ENCODE data around the gene ENTREP3.

Gene ENTREP3

DNA sequence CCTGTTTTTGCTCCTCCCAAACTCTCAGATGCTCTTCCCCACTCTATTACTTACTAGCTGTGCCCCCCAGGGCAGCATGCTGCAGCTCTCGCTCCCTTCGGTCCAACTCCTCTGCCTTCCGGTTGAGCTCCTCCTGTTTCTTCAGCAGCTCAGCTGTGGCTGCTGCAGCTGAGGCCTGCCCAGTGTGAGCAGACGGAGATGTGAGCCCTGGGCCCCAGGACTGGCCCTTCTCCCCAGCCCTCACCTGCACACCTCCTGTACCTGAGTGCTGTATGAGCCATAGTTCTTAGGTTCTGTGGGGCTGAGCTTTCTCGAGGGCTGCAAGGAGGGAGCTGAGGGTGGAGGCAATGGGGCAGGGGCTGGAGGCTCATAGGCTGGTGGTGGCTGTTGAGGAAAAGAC lies 5.0 kb upstream of the ENTREP3 start:
- H3K9me3 ChIP-seq (ENCODE audit: control insufficient read depth, low read length) = no peaks in the 10 kb centered on the region
- H3K27me3 ChIP-seq (replicated peaks; ENCODE audit: control insufficient read depth, insufficient read depth, low read length) = no peaks in the 10 kb centered on the region
- H3K9ac ChIP-seq (ENCODE audit: low read length) = peak overlapping the region; percentile 95
- peaks cover 26% of the 10 kb centered on the region for H3K4me1 ChIP-seq (ENCODE audit: control insufficient read depth, insufficient read depth, low read length)
- no peak overlapping the region for H3K4me3 ChIP-seq (ENCODE audit: low read length)
- no peak for DNase-seq (ENCODE audit: low read depth)
- H3K36me3 ChIP-seq (ENCODE audit: control insufficient read depth, insufficient read depth, low read length, severe bottlenecking) = peaks cover 50% of the 10 kb centered on the region

DNA sequence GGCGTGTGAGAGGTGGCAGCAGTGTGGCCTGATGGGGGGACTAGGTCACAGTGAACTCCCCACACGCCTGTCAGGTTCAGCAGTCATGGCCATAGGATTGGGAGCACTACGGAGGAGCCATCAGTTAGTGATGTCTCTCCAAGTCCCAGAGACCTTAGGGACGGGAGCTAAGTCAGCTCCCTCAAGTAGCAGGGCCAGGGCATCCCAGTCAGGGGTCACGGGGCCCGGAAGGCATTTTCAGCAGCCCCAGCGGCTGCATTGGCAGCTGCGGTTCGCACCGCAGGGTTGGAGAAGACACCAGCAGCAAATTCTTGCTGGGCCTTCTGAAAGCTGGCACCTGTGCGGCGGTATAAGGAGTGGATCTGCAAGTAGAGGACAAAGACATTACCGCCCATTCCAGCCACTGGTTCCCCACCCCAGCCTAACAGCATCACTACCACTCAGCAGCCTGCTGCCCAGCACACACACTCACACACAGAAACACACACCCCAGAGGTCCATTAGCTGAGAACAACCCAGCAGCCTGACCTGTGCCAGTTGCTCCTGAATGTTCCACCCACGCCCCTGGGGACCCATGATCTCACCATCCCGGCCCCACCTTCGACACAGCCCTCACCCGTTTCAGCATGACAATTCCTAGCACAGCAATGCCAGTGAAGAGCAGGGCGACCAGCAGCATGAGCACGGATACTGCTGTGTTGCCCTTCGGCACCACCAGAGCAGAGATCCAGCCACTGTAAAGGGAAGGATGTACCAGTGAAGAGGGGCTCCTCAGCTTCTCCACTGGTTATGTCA lies 972 bp upstream of the ENTREP3 start:
- no peak for DNase-seq (ENCODE audit: low read depth)
- Histone ChIP-seq H3K4me3 (ENCODE audit: low read length) (peak overlapping the region; percentile 88), H3K36me3 (ENCODE audit: control insufficient read depth, insufficient read depth, low read length, severe bottlenecking) (peaks cover 24% of the 10 kb centered on the region), H3K9me3 (ENCODE audit: control insufficient read depth, low read length) (no peaks in the 10 kb centered on the region), H3K9ac (ENCODE audit: low read length) (peak overlapping the region; percentile 92), H3K27me3 (replicated peaks; ENCODE audit: control insufficient read depth, insufficient read depth, low read length) (no peaks in the 10 kb centered on the region), H3K4me1 (ENCODE audit: control insufficient read depth, insufficient read depth, low read length) (peaks cover 38% of the 10 kb centered on the region)

DNA sequence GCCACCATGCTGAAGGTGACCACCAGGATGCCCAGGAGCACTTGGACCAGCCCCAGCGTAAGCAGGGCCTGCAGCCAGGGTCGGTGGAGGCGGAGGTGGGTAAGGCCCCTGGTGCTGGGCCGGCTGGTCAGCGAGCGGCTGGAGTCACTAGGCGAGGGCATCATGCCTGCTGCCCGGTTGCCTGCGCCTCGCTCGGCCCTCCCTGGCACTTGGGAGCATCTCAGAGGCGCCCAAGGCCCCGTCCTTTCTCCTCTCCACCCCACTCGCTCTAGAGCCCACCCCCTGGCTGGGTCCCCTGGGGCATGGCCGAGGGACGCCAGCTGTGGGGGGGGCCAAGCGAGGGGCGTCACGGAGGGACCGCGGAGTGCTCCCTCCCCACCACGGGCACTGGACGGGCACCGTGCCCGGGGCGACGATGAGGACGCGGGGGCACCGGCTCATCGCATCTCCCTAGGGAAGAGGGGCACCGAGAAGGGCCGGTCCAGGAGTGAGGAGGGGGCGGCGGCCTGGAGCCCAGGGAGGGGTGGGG lies 505 bp downstream of the ENTREP3 start:
- H3K4me1 ChIP-seq (ENCODE audit: control insufficient read depth, insufficient read depth, low read length) = peaks cover 32% of the 10 kb centered on the region
- H3K36me3 ChIP-seq (ENCODE audit: control insufficient read depth, insufficient read depth, low read length, severe bottlenecking) = peaks cover 20% of the 10 kb centered on the region
- peak; percentile 58 for DNase-seq (ENCODE audit: low read depth)
- no peaks in the 10 kb centered on the region for H3K27me3 ChIP-seq (replicated peaks; ENCODE audit: control insufficient read depth, insufficient read depth, low read length)
- peak overlapping the region; percentile 92 for H3K9ac ChIP-seq (ENCODE audit: low read length)
- H3K4me3 ChIP-seq (ENCODE audit: low read length) = peak overlapping the region; percentile 88
- no peaks in the 10 kb centered on the region for H3K9me3 ChIP-seq (ENCODE audit: control insufficient read depth, low read length)

DNA sequence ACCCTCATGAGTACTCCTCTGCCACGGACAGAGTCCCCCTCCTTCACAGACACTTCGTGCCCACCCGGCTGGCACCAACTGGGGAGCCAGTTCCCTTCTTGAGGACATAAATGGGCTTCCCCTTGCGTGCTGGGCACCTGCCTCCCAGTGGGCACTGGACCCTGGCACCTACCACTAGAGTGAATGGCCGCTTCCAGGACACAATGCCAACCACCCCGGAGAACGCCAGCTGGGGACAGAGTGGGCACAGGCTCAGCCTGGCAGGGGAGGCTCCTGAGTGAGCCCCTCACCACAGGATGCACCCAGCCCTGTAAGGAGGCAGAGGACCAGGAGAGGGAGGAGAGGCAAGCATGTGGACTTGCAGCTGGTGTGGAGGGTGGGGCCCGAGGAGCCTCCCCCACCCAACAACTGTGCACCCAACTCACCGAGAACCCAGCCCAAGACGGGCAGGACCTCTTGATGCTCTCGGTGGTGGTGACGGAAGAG lies 1.0 kb downstream of the ENTREP3 start:
- H3K36me3 ChIP-seq (ENCODE audit: control insufficient read depth, insufficient read depth, low read length, severe bottlenecking) = peaks cover 20% of the 10 kb centered on the region
- H3K4me3 ChIP-seq (ENCODE audit: low read length) = peak overlapping the region; percentile 88
- peaks cover 32% of the 10 kb centered on the region for H3K4me1 ChIP-seq (ENCODE audit: control insufficient read depth, insufficient read depth, low read length)
- peak overlapping the region; percentile 92 for H3K9ac ChIP-seq (ENCODE audit: low read length)
- H3K27me3 ChIP-seq (replicated peaks; ENCODE audit: control insufficient read depth, insufficient read depth, low read length) = no peaks in the 10 kb centered on the region
- no peak for DNase-seq (ENCODE audit: low read depth)
- H3K9me3 ChIP-seq (ENCODE audit: control insufficient read depth, low read length) = no peaks in the 10 kb centered on the region

DNA sequence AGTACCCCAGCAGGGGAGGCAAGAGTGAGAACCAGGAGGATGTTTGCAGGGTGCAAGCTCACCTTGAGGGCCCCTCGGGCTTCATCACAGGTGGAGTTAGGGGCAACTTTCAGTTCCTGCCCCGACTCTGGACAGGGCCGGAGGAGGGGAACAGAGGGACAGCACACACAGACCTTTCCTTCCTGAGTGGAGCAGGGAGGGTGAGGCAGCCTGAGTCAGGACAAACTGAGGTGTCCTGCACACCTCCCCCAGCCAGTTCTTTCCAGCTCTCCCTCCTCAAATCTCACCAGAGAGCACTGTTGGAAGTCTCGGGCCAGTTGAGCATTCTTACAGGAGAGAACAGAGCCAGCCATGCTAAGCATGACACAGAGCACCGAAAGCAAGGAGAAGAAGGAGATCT lies 1.5 kb downstream of the ENTREP3 start:
- Histone ChIP-seq H3K9ac (ENCODE audit: low read length) (peak overlapping the region; percentile 92), H3K27me3 (replicated peaks; ENCODE audit: control insufficient read depth, insufficient read depth, low read length) (no peaks in the 10 kb centered on the region), H3K9me3 (ENCODE audit: control insufficient read depth, low read length) (no peaks in the 10 kb centered on the region), H3K4me3 (ENCODE audit: low read length) (peak overlapping the region; percentile 88), H3K4me1 (ENCODE audit: control insufficient read depth, insufficient read depth, low read length) (peaks cover 32% of the 10 kb centered on the region), H3K36me3 (ENCODE audit: control insufficient read depth, insufficient read depth, low read length, severe bottlenecking) (peaks cover 21% of the 10 kb centered on the region)
- peak; percentile 21 for DNase-seq (ENCODE audit: low read depth)

DNA sequence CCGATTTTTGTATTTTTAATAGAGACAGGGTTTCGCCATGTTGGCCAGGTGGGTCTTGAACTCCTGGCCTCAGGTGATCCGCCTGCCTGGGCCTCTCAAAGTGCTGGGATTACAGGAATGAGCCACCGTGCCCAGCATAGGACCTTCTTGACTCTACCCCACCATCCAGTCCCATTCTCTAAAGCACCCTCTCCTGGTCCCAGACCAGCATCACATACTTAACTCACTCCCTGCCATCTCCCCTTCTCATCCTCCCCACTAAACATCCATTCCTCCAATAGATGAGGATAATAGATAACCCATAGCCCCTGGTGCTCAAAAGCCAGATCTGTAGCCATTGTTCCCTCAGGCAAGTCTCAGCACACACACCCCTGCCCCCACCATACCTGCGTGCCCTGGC lies 2.1 kb downstream of the ENTREP3 start:
- H3K27me3 ChIP-seq (replicated peaks; ENCODE audit: control insufficient read depth, insufficient read depth, low read length) = no peaks in the 10 kb centered on the region
- H3K4me3 ChIP-seq (ENCODE audit: low read length) = peak overlapping the region; percentile 88
- peaks cover 21% of the 10 kb centered on the region for H3K36me3 ChIP-seq (ENCODE audit: control insufficient read depth, insufficient read depth, low read length, severe bottlenecking)
- H3K4me1 ChIP-seq (ENCODE audit: control insufficient read depth, insufficient read depth, low read length) = peaks cover 32% of the 10 kb centered on the region
- H3K9me3 ChIP-seq (ENCODE audit: control insufficient read depth, low read length) = no peaks in the 10 kb centered on the region
- DNase-seq (ENCODE audit: low read depth) = no peak
- peak overlapping the region; percentile 92 for H3K9ac ChIP-seq (ENCODE audit: low read length)

DNA sequence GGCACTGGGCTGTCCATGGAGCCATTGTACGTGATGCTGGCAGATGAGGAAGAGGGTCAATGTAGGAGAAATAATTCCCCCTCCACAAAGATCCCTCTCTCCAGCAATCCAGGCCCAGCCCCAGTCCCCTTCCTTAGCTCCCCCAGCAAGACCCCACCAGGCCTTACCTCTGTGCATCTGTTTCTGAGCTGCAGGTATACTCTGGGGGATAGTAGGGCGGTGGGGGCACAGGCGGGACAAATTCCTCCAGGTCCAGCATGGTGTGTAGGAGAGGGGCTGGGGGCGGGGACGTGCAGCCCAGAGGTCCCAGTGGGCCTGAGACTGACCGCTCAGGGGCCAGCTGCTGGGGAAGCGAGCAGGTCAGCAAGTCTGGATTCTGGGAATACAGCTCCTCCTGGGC lies 3.7 kb downstream of the ENTREP3 start:
- no peak overlapping the region for H3K9ac ChIP-seq (ENCODE audit: low read length)
- peaks cover 30% of the 10 kb centered on the region for H3K4me1 ChIP-seq (ENCODE audit: control insufficient read depth, insufficient read depth, low read length)
- H3K9me3 ChIP-seq (ENCODE audit: control insufficient read depth, low read length) = no peaks in the 10 kb centered on the region
- no peaks in the 10 kb centered on the region for H3K27me3 ChIP-seq (replicated peaks; ENCODE audit: control insufficient read depth, insufficient read depth, low read length)
- H3K36me3 ChIP-seq (ENCODE audit: control insufficient read depth, insufficient read depth, low read length, severe bottlenecking) = peaks cover 26% of the 10 kb centered on the region
- no peak for DNase-seq (ENCODE audit: low read depth)
- no peak overlapping the region for H3K4me3 ChIP-seq (ENCODE audit: low read length)

DNA sequence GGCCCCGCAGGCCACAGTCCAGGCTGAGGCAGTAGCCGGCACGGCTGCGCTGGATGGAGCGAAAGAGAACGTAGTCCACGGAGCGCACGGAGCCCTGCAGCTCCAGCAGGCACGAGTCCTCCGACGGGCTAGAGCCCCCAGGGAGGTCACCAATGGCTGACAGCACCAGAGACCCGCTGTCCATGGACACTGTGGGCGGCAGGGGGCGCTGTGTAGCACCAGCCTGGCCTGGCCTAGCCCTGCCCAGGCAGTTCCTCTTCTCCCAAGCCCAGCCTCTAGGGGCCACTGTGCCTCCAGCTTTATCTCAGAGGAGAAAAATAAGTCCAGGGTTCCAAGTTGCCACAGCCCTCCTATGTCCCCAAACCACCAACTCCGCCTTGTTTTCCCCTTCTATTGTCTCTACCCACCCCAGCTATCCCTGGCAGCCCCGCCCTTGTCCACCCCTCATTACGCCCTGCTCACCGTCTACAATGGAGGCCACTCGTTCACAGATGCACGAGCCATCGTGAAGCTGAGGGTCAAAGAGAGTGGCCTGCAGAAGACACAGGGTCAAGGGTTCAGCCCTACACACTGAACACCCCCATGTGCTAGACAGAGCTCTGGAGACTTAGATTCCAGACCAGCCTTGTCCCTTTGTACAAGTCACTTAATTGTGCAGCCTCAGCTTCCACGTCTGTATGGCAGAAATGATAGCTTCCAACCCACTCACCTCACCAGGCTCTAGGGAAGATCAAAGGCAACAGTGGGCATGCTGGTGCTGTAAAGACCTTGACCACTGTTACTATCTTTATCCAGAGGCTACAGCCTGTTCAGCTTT lies 4.4 kb downstream of the ENTREP3 start:
- Histone ChIP-seq H3K4me3 (ENCODE audit: low read length) (peak overlapping the region; percentile 18), H3K9me3 (ENCODE audit: control insufficient read depth, low read length) (no peaks in the 10 kb centered on the region), H3K9ac (ENCODE audit: low read length) (peak overlapping the region; percentile 70), H3K36me3 (ENCODE audit: control insufficient read depth, insufficient read depth, low read length, severe bottlenecking) (peaks cover 27% of the 10 kb centered on the region), H3K27me3 (replicated peaks; ENCODE audit: control insufficient read depth, insufficient read depth, low read length) (no peaks in the 10 kb centered on the region), H3K4me1 (ENCODE audit: control insufficient read depth, insufficient read depth, low read length) (peaks cover 23% of the 10 kb centered on the region)
- peak; percentile 98 for DNase-seq (ENCODE audit: low read depth)

DNA sequence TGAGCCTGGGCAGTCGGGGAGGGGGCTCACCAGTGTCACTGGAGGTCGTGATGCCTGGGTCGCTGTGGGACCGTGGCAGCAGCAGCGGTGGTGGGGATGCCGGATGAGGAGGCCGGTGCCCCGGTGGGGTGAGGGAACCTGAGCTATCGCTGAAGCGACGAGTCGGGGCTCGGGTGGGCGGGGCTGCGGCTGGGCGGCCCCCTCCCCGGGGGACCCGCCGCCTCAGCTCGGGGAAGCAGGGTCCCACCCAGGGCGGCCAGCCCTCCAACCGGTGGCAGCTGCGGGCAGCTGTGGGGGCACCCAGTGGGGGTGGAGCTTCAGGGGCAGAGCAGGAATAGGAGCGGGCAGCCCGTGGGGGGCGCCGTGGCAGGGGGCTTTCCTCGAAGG lies 5.0 kb downstream of the ENTREP3 start:
- no peak overlapping the region for H3K4me3 ChIP-seq (ENCODE audit: low read length)
- H3K9ac ChIP-seq (ENCODE audit: low read length) = peak overlapping the region; percentile 70
- H3K36me3 ChIP-seq (ENCODE audit: control insufficient read depth, insufficient read depth, low read length, severe bottlenecking) = peaks cover 27% of the 10 kb centered on the region
- H3K27me3 ChIP-seq (replicated peaks; ENCODE audit: control insufficient read depth, insufficient read depth, low read length) = no peaks in the 10 kb centered on the region
- peaks cover 23% of the 10 kb centered on the region for H3K4me1 ChIP-seq (ENCODE audit: control insufficient read depth, insufficient read depth, low read length)
- no peaks in the 10 kb centered on the region for H3K9me3 ChIP-seq (ENCODE audit: control insufficient read depth, low read length)
- DNase-seq (ENCODE audit: low read depth) = no peak

DNA sequence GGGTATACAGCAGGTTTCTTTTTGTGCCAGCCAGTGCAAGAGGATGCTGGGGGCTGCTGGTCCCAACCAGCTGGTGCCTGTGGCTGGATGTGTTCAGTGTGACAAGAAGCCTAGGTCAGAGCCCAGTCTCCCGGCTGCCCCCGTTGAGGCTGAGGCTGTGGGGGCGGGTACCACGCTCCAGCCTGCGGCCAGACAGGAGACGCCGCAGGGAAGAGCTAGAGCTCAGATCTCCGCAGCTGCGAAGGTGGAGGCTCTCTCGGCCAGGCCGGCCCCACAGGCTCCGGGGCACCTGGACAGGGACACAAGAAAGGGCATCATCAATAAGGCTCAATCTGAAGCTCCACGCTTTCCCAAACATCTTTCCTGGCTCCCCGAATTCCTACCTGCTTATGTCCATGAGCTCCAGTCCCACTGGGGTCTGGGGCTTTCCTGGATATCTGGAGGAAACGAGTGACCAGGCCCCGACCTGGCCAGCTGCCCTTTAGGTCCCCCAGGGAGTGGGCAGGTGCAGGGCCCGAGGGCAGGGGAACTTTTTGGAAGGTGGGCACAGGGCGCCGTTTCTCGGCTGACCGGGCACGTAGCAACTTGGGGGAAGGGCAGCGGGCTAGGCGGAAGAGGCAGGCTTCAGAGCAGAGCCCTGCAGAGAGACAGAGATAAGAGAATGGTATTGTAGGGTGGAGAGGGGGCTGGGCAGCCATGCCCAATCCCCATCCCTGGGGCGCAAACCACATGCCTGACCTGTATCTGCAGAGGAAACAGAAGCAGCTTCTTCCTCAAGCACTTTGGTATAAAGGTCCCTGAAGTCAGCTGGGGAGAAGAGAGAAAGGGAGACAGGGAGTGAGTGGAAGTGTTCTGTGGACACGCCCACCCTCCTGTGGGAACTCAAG lies 7.4 kb downstream of the ENTREP3 start:
- H3K9me3 ChIP-seq (ENCODE audit: control insufficient read depth, low read length) = no peaks in the 10 kb centered on the region
- peaks cover 21% of the 10 kb centered on the region for H3K4me1 ChIP-seq (ENCODE audit: control insufficient read depth, insufficient read depth, low read length)
- no peak for DNase-seq (ENCODE audit: low read depth)
- H3K36me3 ChIP-seq (ENCODE audit: control insufficient read depth, insufficient read depth, low read length, severe bottlenecking) = peaks cover 27% of the 10 kb centered on the region
- H3K9ac ChIP-seq (ENCODE audit: low read length) = no peak overlapping the region
- no peak overlapping the region for H3K4me3 ChIP-seq (ENCODE audit: low read length)
- no peaks in the 10 kb centered on the region for H3K27me3 ChIP-seq (replicated peaks; ENCODE audit: control insufficient read depth, insufficient read depth, low read length)

All from adipocyte (in vitro differentiated cells).